Prostate gland (tissue), 2 donors: ENCODE data around the gene PDZD7.

Experiments used
- CTCF ChIP-seq, 4 experiments: fragments of 200-600 bp in 2 of 4; fragments of 450-650 bp in 2 of 4; sonication (generic) in 2 of 4; IDR thresholded peaks; 1 replicate in 3 of 4; 2 replicates in 1 of 4; pipeline ENCODE4 v1.5.1; 2016 to 2019; ENCODE audit warnings: antibody characterized with exemption in 4 of 4, mild to moderate bottlenecking in 2 of 4, moderate library complexity in 2 of 4
- POLR2A ChIP-seq: fragments of 450-650 bp; IDR thresholded peaks from one replicate; pipeline ENCODE4 v1.6.1; 2016; ENCODE audit warnings: antibody characterized with exemption, mild to moderate bottlenecking
- POLR2AphosphoS5 ChIP-seq: sonication (generic); formaldehyde crosslinking; IDR thresholded peaks from one replicate; pipeline ENCODE4 v1.6.1; 2017; ENCODE audit warnings: antibody characterized with exemption

GRCh38 chr10:101031796-101032636 lies 1.1 kb upstream of the PDZD7 start:
- no peak for TF ChIP-seq CTCF (IDR thresholded peaks at IDR 0.05)
- TF ChIP-seq POLR2A, result peak; percentile 81
- peak; percentile 75 for TF ChIP-seq POLR2AphosphoS5
